ENCODE measurements around the gene CCDC81. TPM values are rescaled to one million over a fixed set of nuclear protein-coding genes. Genes with fewer than 3 reads are reported as not detected.

Gene CCDC81
- polyA plus RNA-seq, 4 donors: 1.0 to 2.1 (median 1.2) TPM

DNA sequence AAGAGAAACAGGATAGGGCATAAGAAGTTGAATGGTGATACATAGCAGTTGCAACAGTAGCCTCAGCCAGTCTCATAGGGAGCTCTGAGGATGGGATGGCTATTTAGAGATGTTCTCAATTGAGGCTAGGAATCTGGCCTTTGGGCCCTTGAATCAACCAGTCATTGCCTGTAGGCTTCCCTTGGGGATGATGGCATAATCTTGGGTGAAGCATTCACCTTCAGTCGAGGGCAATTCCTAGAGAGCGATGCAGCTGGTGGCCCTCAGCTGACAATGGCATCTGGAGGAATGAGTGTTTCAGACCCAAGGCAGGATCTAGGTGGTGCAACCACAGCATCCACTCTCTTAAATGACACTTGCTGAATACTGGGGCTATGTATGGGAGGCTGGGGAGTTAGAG is 61.0 kb downstream of the CCDC81 start:
- DNase-seq (ENCODE audit: low read depth in 4 of 4, low spot score in 3 of 4): no peak

DNA sequence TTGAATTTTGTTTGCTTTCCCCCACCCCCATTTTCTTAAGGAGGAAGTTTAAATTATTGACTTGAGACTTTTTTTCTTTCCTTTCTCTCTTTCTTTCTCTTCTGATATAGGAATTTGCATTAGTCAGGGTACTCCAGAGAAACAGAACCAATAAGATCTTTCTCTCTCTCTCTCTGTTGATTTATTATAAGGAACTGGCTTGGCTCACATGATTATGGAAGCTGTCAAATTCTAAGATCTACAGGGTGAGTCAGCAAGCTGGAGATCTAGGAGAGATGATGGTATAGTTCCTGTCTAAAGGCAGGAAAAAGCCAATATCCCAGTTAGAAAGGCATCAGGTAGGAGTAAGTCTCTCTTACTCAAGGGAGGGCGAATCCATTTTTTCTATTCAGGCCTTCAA is 64.0 kb downstream of the CCDC81 start:
- DNase-seq (ENCODE audit: low read depth in 4 of 4, low spot score in 3 of 4): no peak

DNA sequence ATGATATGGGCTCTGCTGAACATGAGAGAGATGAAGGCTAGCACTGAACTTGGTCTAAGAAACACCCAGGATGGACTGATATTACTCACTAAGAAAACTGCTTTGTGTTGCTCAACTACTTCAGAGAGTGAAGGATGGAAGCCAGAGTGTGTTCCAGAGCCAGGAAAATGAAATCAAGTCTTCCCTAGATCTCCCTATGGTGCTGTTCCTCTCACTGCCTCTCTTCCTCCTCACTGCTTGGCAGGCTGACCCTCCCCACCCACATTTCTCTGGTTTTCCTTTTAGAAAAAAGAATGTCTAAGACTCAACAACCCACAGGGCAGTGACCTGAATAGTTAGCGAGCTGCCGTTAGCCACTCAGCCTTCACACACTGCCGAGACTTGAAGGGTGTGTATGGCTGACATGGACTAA is 65.6 kb downstream of the CCDC81 start:
- DNase-seq (ENCODE audit: low read depth in 4 of 4, low spot score in 3 of 4): no peak

DNA sequence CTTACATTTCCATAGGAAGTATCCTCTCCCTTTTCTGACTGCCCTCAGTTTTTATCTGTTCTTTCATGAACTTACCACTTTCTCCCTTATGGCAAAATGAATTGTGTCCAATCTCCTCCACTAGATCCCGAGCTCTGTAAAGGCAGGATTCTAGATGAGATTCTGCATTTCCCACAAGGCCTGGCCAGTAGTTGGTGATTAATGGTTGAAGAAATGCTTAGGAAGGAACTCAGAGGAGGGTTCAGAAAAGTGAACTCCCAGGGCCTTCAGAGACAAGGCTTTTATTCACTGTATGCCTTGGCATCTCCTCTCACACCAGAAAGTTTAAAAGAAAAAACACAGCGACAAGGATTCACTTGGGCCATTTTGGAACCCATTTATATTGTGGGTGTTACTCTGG is 66.2 kb downstream of the CCDC81 start:
- DNase-seq (ENCODE audit: low read depth in 4 of 4, low spot score in 3 of 4): no peak

DNA sequence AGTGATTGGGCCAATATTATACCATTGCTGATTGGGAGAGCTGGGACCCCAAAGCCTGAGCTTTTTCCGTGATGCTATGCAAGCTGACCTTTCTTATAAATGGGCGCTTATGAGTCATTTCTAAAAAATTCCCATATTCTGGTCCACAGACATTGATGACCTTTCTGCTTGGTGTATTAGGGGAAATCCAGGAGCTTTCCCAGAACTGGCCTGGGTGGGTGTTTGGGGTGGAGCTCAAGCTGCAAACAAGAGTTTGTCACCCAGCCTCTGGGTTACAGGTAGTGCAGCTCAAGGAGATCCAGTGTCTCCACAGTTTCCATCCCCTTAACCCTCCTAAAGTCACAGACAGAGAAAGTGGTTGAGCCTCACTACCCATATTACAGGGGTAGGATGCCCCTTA is 67.7 kb downstream of the CCDC81 start:
- DNase-seq (ENCODE audit: low read depth in 4 of 4, low spot score in 3 of 4): no peak

DNA sequence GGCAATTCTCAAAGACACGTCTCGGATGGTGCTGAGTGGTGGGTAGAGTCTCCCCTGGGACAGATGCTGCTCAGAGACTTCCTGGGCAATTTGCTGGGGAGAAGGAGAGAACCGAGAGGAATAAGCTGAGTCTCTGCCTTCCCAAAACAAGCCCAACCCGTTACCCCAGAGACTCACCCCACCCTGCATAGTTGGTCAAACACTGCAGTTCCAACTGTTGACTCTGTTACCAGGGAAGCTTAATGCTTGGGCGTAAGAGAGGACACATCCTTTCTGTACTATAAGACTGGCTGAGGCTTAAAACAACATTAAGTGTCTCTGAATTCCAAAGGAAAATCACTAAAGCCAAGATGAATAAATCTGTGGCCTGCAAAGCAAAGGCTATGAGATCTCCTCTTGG is 68.1 kb downstream of the CCDC81 start:
- no peak for DNase-seq (ENCODE audit: low read depth in 4 of 4, low spot score in 3 of 4)

- no peak for DNase-seq (ENCODE audit: low read depth in 4 of 4, low spot score in 3 of 4)
These were observed 68.7 kb downstream of the CCDC81 start for GRCh38 chr11:86443415-86443814.

DNA sequence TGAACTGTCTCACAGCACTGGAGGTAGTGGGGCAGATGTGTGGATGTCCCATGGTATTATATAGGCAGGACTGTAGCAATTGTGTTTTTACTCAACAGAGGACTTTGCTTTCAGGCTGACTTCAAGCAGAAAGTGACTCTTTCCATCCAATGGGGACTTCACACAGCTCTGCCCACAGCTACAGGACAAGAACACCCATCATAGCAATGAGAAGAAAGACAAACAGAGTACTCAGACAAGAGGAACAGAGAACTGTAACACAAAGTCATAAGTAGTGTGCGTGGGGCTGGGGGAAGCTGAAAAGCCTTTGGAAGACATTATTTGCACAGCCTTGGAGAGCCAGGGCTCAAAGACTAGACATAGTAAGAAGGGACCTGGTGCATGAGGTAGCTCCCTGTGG is 70.3 kb downstream of the CCDC81 start:
- no peak for DNase-seq (ENCODE audit: low read depth in 4 of 4, low spot score in 3 of 4)

GRCh38 chr11:86446163-86446923 is 71.7 kb downstream of the CCDC81 start:
- DNase-seq (ENCODE audit: low read depth in 4 of 4, low spot score in 3 of 4): no peak

DNA sequence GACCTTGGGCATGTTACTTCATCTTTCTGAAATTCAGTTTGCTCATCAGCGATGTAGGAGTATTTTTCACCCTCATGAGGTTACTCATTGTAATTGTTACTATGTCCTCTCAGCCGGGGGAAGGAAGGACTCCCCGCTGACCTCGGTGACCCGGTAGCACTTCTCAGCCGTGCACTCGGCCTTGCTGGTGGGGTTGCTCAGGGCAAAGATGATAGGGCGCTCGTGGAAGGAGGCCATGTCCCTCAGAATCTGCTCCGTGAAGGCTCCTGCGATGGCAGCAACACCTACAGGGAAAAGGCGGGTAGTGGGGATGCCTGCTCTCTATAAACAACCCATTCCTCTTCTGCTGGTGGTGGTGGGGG is 72.2 kb downstream of the CCDC81 start:
- no peak for DNase-seq (ENCODE audit: low read depth in 4 of 4, low spot score in 3 of 4)

GRCh38 chr11:86447763-86448480 is 73.2 kb downstream of the CCDC81 start:
- no peak for DNase-seq (ENCODE audit: low read depth in 4 of 4, low spot score in 3 of 4)

DNA sequence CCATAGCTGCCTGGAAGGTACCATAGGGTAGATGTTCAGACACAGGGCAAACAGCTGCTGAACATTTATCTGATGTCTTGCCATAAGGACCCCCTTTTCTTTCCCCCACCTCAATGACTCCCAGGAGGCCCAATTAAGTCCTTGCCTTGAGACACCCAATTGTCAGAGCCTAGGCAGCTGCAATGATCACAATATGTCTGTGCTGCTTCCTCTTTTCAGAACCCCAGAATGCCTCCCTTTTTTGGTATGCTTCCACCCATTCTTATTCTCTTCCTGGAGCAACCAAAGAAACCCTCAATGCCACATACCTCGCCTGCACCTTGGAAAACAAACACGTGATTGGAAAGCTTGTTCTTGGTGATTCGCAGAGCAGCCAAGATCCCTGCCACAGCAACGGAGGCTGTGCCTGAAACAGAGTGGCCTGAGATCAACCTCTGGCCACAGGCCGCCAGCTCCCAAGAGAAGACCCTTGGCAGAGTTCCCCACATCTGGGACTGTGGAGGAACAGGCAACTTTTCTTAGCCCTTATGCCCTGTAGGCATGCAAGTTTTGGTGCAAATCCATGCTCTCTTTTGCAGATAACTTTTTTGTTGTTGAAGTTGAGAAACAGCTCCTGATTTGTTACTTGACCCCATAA is 75.4 kb downstream of the CCDC81 start:
- no peak for DNase-seq (ENCODE audit: low read depth in 4 of 4, low spot score in 3 of 4)

DNA sequence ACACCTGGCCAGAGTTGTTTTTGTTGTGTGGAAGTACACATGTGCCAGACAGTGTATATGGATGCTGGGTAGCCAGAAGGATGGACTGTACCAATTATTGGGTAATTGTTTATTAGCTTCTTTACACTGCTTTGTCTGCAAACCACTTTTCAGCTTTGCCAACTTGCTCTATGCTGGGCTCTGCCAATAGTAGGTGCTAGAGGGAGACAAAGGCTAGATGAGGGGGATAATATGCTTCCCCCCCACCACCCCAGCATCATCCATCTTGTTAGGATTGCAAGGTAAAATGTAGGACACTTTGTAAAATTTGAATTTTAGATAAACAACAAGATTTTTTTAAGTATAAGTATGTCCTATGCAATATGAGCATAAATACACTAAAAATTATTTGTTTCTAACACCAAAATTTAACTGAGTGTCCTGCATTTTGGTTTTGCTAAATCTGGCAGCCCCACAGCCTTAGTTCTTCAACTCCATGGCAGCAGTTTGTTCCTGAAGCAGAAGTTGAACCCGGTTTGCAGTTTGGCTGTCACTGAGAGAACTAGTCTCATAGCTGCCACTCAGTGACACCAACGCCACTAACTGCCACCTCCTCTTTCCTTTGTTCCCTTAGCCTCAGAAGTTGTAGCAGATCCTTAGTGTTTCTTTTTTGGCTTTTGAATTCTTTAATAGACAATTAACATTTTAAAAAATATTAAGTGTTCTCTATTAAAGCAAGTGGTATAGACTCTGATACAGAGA is 78.8 kb downstream of the CCDC81 start:
- no peak for DNase-seq (ENCODE audit: low read depth in 4 of 4, low spot score in 3 of 4)

DNA sequence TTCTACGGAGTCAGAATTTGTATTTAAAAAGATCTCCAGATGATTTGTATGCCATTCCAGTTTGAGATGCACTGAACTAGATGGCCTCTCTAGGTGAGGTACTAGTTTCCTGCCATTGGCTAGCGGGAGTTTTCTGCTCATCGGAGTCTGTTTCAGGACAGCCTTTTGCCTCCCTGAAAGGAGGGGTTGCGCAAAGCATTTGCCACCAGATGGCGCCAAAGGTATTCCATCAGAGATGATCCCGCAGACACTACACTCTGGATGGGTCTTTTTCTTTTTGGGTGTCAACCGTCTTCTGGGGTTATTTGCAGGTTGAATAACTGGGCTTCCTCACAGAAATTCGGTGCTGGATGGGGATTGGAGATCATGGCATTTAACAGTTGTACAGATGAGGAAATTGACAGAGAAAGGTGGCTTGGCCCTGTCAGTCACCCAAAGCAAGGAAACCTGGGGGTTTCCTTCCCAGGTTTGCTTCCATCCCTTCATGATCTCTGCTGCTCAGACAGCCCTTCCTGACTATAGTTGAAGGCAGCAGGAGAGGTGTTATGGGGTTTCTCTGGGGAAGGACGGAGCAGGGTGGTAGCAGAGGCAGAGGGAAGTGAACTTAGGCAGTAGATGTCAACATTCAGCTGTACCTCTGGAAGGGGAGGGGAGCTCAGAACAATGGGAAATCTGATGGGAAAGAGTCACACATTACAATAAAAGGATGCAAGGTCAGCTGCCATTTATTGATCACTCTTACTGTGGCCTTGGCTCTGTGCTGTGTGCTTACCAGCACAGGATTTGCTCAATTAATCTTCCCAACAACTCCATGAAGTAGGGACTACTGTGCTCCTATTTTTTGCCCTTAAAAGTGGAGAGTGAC is 81.6 kb downstream of the CCDC81 start:
- peak; percentile 75 to 78 (median 76) for DNase-seq (ENCODE audit: low read depth in 4 of 4, low spot score in 3 of 4)

DNA sequence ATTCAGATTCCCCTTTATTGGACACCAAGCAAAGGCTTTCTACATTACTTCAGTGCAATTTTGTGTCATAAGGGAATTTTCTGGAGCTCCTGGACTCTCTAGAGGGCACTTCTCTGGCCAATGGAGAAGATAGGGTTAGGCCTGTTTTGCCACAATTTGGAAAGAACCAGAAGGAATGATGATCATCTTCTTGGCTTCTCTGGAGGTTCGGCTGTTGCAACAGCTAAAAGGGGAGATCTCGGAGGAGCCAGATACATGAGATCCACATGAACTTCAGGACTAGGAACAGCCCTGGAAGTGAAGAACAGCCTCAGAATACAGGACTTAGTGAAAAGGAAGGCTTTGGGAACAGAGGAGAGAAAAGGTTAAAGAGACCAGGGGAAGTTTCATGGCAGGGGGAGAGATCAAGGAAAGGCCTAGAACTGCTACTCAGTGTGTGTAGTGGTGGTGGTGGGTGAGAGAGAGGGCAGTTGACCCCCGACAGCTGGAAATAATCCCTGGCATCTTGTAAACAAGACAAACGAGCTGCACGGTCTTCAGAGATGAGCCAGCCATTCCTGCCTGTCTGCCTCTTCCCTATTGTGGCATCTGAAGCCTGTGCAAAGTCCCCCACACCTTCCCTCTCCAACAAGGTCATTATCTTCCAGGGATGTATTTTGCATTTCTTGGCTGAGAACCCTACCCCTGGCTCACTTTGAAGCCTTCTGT is 83.8 kb downstream of the CCDC81 start:
- DNase-seq (ENCODE audit: low read depth in 4 of 4, low spot score in 3 of 4): no peak

GRCh38 chr11:86459002-86459385 is 84.3 kb downstream of the CCDC81 start:
- no peak for DNase-seq (ENCODE audit: low read depth in 4 of 4, low spot score in 3 of 4)

DNA sequence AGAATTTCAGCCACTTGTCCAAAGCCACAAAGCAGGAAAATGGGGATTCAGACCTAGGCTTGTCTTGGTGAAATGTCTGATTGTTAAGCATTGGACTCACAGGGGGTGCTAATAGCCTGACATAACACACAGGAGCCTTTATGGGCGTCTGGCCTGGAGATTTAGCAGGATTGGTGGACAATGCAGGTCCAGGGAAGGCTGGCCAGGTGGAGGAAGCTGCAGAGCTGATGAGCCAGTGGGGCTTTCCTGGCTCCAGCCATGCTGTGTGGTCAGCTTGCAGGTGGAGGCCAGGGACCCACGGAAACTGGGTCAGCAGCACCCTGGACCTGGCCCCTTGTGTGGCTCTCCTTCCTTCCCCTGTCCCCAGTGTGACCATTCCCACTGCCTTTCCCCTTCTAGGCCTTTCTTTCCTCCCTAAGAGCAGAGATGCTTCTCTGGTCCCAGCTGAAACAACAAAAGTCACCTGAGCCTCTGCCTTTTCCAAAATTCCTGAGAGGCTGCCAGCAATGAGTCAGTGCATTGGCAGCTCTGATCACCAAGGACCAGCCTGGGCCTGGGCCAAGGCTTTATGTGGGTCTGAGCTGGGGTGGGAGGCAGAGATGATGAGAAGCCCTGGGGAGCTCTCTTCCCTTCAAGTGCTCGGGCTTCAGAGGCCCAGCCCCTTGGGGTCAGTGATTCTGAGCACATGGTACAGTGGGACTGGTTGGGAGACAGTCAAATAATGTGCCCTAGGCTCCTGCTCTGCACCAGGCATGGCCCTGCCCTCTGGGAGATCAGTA is 85.2 kb downstream of the CCDC81 start:
- no peak for DNase-seq (ENCODE audit: low read depth in 4 of 4, low spot score in 3 of 4)

DNA sequence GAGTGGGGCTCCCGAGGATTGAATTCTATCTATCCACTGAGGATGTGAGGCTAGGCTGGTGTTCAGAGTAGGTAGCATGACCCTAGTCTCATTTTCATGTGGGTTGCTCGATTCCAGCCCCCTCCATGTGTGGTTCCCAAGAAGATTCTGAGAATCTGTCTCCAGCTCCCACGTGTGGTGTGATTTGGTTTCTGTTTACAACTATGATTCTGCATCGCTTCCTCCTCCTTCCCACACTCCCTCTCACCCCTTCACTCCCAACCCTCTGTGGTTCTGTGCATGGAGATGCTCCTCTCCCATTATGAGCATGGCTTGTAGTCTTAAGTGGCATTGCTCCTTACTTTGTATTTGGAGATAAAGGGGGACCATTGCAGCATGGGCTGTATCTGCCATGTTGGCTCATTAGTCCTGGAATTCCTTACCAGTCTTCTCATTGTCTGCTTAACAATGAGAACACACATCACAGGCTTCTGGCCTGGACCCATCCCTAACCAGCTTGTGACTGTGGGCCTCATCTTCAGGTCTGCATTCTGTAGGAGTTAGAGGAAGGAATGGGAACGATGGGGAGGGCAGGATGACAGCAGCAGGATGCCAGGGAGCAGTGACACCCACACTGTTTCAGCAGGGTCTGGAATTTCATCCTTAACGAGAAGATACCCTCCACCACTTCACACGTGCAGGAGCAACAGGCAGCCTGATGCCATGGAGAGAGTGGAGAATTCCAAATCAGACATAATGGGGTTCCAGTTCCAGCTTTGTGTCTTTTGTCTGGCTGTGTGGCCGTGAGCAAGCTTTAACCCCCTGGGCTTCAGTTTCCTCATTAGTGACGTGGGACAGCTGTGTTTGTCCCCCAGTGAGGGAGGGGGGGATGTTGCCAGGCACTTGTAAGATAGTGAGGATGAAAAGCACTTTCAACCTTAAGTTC is 86.0 kb downstream of the CCDC81 start:
- DNase-seq (ENCODE audit: low read depth in 4 of 4, low spot score in 3 of 4): no peak
